GM23338 (cell line): Measurements from ENCODE around the gene MRPS31. TPM values are rescaled to one million over a fixed set of nuclear protein-coding genes. Genes with fewer than 3 reads are reported as not detected.

Source experiments
- ATAC-seq: fragments of 200-7000 bp; cut with Tn5 transposase; 3 replicates; pipeline ENCODE4 v1.9.1; 2020
- DNase-seq: peaks from one replicate; pipeline ENCODE4 v3.0.0-alpha.2; 2015; ENCODE audit warnings: low spot score
- H2AFZ ChIP-seq: fragments of 200-600 bp; sonication (generic); 2 replicates; pipeline ENCODE4 v1.8.0; 2016; ENCODE audit warnings: antibody characterized with exemption, mild to moderate bottlenecking, moderate library complexity
- H3F3A ChIP-seq: fragments of 200-600 bp; sonication (generic); replicated peaks from 2 replicates; pipeline ENCODE4 v1.8.0; 2017; ENCODE audit warnings: antibody characterized with exemption, mixed run types, low read depth
- H3K27ac ChIP-seq: fragments of 200-600 bp; sonication (generic); 2 replicates; pipeline ENCODE4 v1.6.1; 2016; ENCODE audit warnings: low read depth
- H3K27me3 ChIP-seq: fragments of 200-600 bp; sonication (generic); 2 replicates; pipeline ENCODE4 v1.8.0; 2016; ENCODE audit warnings: mild to moderate bottlenecking, mixed run types, moderate library complexity; ENCODE audit not compliant: insufficient read depth
- H3K36me3 ChIP-seq: fragments of 200-600 bp; sonication (generic); 2 replicates; pipeline ENCODE4 v1.8.0; 2016; ENCODE audit warnings: mild to moderate bottlenecking; ENCODE audit not compliant: insufficient read depth
- H3K4me1 ChIP-seq: fragments of 200-600 bp; sonication (generic); 2 replicates; pipeline ENCODE4 v1.8.0; 2016; ENCODE audit warnings: mild to moderate bottlenecking, moderate library complexity; ENCODE audit not compliant: insufficient read depth
- H3K4me2 ChIP-seq: fragments of 200-600 bp; sonication (generic); 2 replicates; pipeline ENCODE4 v1.7.1; 2017; ENCODE audit warnings: mixed run types
- H3K4me3 ChIP-seq: fragments of 200-600 bp; sonication (generic); 2 replicates; pipeline ENCODE4 v1.6.1; 2016; ENCODE audit warnings: mixed run types
- H3K79me2 ChIP-seq: fragments of 200-600 bp; sonication (generic); replicated peaks from 2 replicates; pipeline ENCODE4 v1.8.0; 2017; ENCODE audit warnings: mild to moderate bottlenecking; ENCODE audit not compliant: insufficient read depth
- H3K9me2 ChIP-seq: fragments of 200-600 bp; sonication (generic); 2 replicates; pipeline ENCODE4 v1.8.0; 2017; ENCODE audit not compliant: insufficient read depth
- H4K20me1 ChIP-seq: fragments of 200-600 bp; sonication (generic); replicated peaks from 2 replicates; pipeline ENCODE4 v1.8.0; 2017; ENCODE audit warnings: mild to moderate bottlenecking; ENCODE audit not compliant: insufficient read depth
- H3K27ac Mint-ChIP-seq: 2 replicates; pipeline ENCODE4 v1.8.0; 2020; ENCODE audit warnings: inconsistent platforms, mild to moderate bottlenecking, moderate library complexity, mixed read lengths
- H3K27me3 Mint-ChIP-seq: 3 replicates; pipeline ENCODE4 v1.8.0; 2022; ENCODE audit warnings: low read depth, mild to moderate bottlenecking, moderate library complexity, mixed read lengths, inconsistent platforms; ENCODE audit not compliant: insufficient read depth, poor library complexity
- H3K36me3 Mint-ChIP-seq: 3 replicates; pipeline ENCODE4 v1.8.0; 2021; ENCODE audit warnings: low read depth, mild to moderate bottlenecking, inconsistent platforms, moderate library complexity, mixed read lengths
- H3K4me1 Mint-ChIP-seq: 3 replicates; pipeline ENCODE4 v1.8.0; 2020; ENCODE audit warnings: mild to moderate bottlenecking, inconsistent platforms, mixed read lengths
- H3K4me3 Mint-ChIP-seq: 3 replicates; pipeline ENCODE4 v1.8.0; 2021; ENCODE audit warnings: moderate library complexity, mild to moderate bottlenecking, inconsistent platforms, mixed read lengths
- H3K9me3 Mint-ChIP-seq: 3 replicates; pipeline ENCODE4 v1.8.0; 2020; ENCODE audit warnings: moderate library complexity, mild to moderate bottlenecking, inconsistent platforms, mixed read lengths
- EZH2 ChIP-seq: fragments of 200-600 bp; sonication (generic); IDR thresholded peaks from one replicate; pipeline ENCODE4 v1.8.0; 2017; ENCODE audit warnings: antibody characterized with exemption, mild to moderate bottlenecking, low read depth; ENCODE audit not compliant: unreplicated experiment
- EZH2phosphoT487 ChIP-seq: fragments of 200-600 bp; sonication (generic); IDR thresholded peaks from one replicate; pipeline ENCODE4 v1.8.1; 2018; ENCODE audit warnings: antibody characterized with exemption; ENCODE audit not compliant: unreplicated experiment
- STAT1 ChIP-seq: IDR thresholded peaks from one replicate; pipeline ENCODE4 v1.6.1; 2016; ENCODE audit warnings: antibody characterized with exemption; ENCODE audit not compliant: unreplicated experiment
- ZNF114 ChIP-seq: fragments of 250-450 bp; sonication (Bioruptor Pico); IDR thresholded peaks from 2 replicates; pipeline ENCODE4 v1.5.0; 2020; ENCODE audit warnings: mild to moderate bottlenecking, moderate library complexity
- ZNF462 ChIP-seq: fragments of 250-450 bp; sonication (Bioruptor Pico); IDR thresholded peaks from 2 replicates; pipeline ENCODE4 v1.5.0; 2020; ENCODE audit warnings: mild to moderate bottlenecking, moderate library complexity
- polyA plus RNA-seq: library from polyadenylated mRNA; unstranded; fragments of >200 nt; fragmentation: Nextera tagmentation; extraction: Ambion mirVana; gene quantifications from 2 replicates; pipeline ENCODE4 v1.2.1, GENCODE V29; 2016
- total RNA-seq: library from RNA; depleted of rRNA; stranded (reverse); fragments of >200 nt; shearing (Covaris generic); gene quantifications from 2 replicates; pipeline ENCODE4 v1.2.3, GENCODE V29; 2014
- TF ChIP-seq, protein P1 (sequence below): IDR thresholded peaks from 2 replicates; pipeline ENCODE4 v1.6.1; 2016; ENCODE audit warnings: antibody characterized with exemption

The MRPS31 gene
- total and polyA plus RNA-seq, 2 experiments from 2014 or later: 26.8 to 62.7 TPM

DNA sequence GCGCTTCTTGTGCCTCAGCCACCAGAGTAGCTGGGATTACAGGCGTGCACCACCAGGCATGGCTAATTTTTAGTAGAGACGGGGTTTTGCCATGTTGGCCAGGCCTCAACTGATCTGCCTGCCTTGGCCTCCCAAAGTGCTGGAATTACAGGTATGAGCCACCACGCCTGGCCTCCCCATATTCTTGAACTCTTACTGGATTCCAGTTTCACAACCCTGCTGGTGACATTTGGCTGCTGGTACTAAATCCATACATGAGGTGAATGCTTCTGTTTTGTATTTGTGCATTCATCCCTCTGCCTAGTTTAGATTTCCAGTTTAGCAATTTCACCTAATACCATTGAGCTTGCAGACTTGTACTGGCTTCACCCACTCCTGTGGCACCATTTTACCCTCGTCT is 32.3 kb upstream of the MRPS31 start (continued):
- TF ChIP-seq ZNF462 (CRISPR knock-in tag) (no peak), EZH2 (no peak), ZNF114 (no peak)

- TF ChIP-seq STAT1 (no peak), EZH2phosphoT487 (no peak)
- TF ChIP-seq, protein P1, sequence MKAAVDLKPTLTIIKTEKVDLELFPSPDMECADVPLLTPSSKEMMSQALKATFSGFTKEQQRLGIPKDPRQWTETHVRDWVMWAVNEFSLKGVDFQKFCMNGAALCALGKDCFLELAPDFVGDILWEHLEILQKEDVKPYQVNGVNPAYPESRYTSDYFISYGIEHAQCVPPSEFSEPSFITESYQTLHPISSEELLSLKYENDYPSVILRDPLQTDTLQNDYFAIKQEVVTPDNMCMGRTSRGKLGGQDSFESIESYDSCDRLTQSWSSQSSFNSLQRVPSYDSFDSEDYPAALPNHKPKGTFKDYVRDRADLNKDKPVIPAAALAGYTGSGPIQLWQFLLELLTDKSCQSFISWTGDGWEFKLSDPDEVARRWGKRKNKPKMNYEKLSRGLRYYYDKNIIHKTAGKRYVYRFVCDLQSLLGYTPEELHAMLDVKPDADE: no peak
- H3K4me3 Mint-ChIP-seq: no peak overlapping the region
- ATAC-seq (no peak), DNase-seq (no peak)
- no peaks in the 10 kb centered on the region for H3K4me1 Mint-ChIP-seq
- H3K27me3 Mint-ChIP-seq: peaks cover 4% of the 10 kb centered on the region
- H3K4me2 ChIP-seq: no peak overlapping the region
- H2AFZ ChIP-seq: no peak overlapping the region
- H3K27ac Mint-ChIP-seq: no peak overlapping the region
- no peaks in the 10 kb centered on the region for H3K79me2 ChIP-seq
- H4K20me1 ChIP-seq: no peaks in the 10 kb centered on the region
- no peak overlapping the region for H3K27ac ChIP-seq
- no peak overlapping the region for H3K4me3 ChIP-seq
- H3K27me3 ChIP-seq: no peaks in the 10 kb centered on the region
- no peaks in the 10 kb centered on the region for H3F3A ChIP-seq
- H3K4me1 ChIP-seq: no peaks in the 10 kb centered on the region
- H3K9me3 Mint-ChIP-seq: no peaks in the 10 kb centered on the region
- peaks cover 13% of the 10 kb centered on the region for H3K36me3 ChIP-seq
- peaks cover 39% of the 10 kb centered on the region for H3K36me3 Mint-ChIP-seq
- H3K9me2 ChIP-seq: no peaks in the 10 kb centered on the region
Measured at GRCh38 chr13:40801255-40802217, 30.5 kb upstream of the MRPS31 start.
